ENCODE results near the gene ANKRD39. TPM values are rescaled to one million over a fixed set of nuclear protein-coding genes. Genes with fewer than 3 reads are reported as not detected.

Gene ANKRD39
- total and polyA plus RNA-seq, 2 of the 4 experiments (the other 2 are of a cell fraction): 12.5 to 17.0 TPM

DNA sequence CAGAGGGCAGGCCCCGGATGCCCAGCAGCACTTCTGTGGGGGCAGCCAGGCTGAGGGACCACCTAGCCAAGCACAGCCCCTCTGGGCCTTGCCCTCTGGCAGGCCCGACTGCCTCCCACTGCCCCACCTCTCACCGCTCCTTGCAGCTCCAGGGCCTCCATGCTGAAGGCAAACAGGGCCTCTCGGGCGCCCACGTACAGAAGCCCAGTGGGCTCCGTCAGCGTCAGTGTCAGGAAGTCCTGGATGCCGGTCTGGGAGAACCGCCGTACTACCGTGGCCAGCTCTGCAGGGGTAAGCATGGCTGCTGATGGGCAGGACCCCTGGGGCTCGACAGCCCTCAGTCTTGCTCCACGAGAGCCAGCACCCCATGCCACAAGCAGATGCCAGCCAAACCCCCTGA lies 8.3 kb upstream of the ANKRD39 start:
- H3K4ac ChIP-seq (ENCODE audit: low read depth, low read length): no peak overlapping the region
- H3K23ac ChIP-seq (ENCODE audit: low read depth, low read length): no peak overlapping the region
- in situ Hi-C loops (cut with MboI; ENCODE audit: low sequenced_read_pairs): loop anchor here (25.0 kb wide), 1 partner anchor 246 kb away; the partner anchor contains the start of gene ANKRD36
- H4K8ac ChIP-seq (ENCODE audit: low read depth in 2 of 2, low read length in 2 of 2): no peak overlapping the region
- H2AK5ac ChIP-seq (ENCODE audit: low read depth, low read length): no peak overlapping the region
- DNase-seq (no peak), ATAC-seq (ENCODE audit: low read depth) (no peak)
- peak overlapping the region; percentile 14 for H2AFZ ChIP-seq (replicated peaks; ENCODE audit: low read length, poor library complexity)
- H3K14ac ChIP-seq (replicated peaks; ENCODE audit: low read depth, low read length): no peak overlapping the region
- CTCF ChIA-PET: interaction anchor here (3.6 kb wide), 1 partner anchor 8 kb away, joined by 20 read pairs; the partner anchor contains the start of gene ANKRD39
- intact Hi-C loops (cut with micrococcal nuclease): no loop called here
- no peaks in the 10 kb centered on the region for H3K9me3 ChIP-seq (ENCODE audit: control insufficient read depth, insufficient read depth, low read length)
- no peak overlapping the region for H2BK20ac ChIP-seq (ENCODE audit: low read depth, low read length)
- no peak overlapping the region for H3K4me2 ChIP-seq (ENCODE audit: low read depth, low read length)
- peaks cover 39% of the 10 kb centered on the region for H4K20me1 ChIP-seq (ENCODE audit: insufficient read depth, low read length)
- H3K27ac ChIP-seq (ENCODE audit: insufficient read depth, low read length): no peak overlapping the region
- peaks cover 55% of the 10 kb centered on the region for H3K36me3 ChIP-seq (ENCODE audit: control insufficient read depth, insufficient read depth, low read length)
- 93% methylated on average over 9 of the region's 14 CpGs; no CpG with 5 or more reads in 1 of the 2 experiments for WGBS, 2 experiments (ENCODE audit: extremely low coverage in 2 of 2, insufficient read length in 1 of 2)
- dilution Hi-C loops (cut with HindIII; ENCODE audit: low sequenced_read_pairs, unreplicated experiment): no loop called here
- no peak overlapping the region for H3K56ac ChIP-seq (ENCODE audit: extremely low read depth, insufficient read depth, low read length)
- BruUV-seq (replicated peaks): no TSS peak
- H3K4me3 ChIP-seq (ENCODE audit: insufficient read depth, low read depth, low read length): no peak overlapping the region
- H2BK120ac ChIP-seq (ENCODE audit: low read depth, low read length): no peak overlapping the region
- H4K91ac ChIP-seq (ENCODE audit: insufficient read depth, low read depth, low read length): no peak overlapping the region
- H3K9ac ChIP-seq (ENCODE audit: low read depth, low read length): no peak overlapping the region
- no peak overlapping the region for H2AK9ac ChIP-seq (replicated peaks; ENCODE audit: low read depth, low read length, poor library complexity)
- no peak overlapping the region for H4K5ac ChIP-seq (ENCODE audit: low read depth, low read length)
- H3K79me1 ChIP-seq (ENCODE audit: low read depth in 1 of 2, low read length in 2 of 2): peaks cover 5 to 50% of the 10 kb centered on the region in 2 experiments
- POLR2A ChIA-PET (ENCODE audit: unreplicated experiment): no interaction called here
- H2BK5ac ChIP-seq (ENCODE audit: low read depth, low read length, poor library complexity, severe bottlenecking): no peak overlapping the region
- no peaks in the 10 kb centered on the region for H3K27me3 ChIP-seq (ENCODE audit: control insufficient read depth, insufficient read depth, low read length)
- no peak overlapping the region for H2BK15ac ChIP-seq (ENCODE audit: low read depth, low read length)
- H3K18ac ChIP-seq (ENCODE audit: low read depth, low read length): no peak overlapping the region
- H3K9me1 ChIP-seq (ENCODE audit: insufficient read depth, low read length): no peaks in the 10 kb centered on the region
- peaks cover 7% of the 10 kb centered on the region; the same call in 1 of the 2 replicates for H3K4me1 ChIP-seq (ENCODE audit: control insufficient read depth, insufficient read depth, low read length)
- TF ChIP-seq, protein P1, sequence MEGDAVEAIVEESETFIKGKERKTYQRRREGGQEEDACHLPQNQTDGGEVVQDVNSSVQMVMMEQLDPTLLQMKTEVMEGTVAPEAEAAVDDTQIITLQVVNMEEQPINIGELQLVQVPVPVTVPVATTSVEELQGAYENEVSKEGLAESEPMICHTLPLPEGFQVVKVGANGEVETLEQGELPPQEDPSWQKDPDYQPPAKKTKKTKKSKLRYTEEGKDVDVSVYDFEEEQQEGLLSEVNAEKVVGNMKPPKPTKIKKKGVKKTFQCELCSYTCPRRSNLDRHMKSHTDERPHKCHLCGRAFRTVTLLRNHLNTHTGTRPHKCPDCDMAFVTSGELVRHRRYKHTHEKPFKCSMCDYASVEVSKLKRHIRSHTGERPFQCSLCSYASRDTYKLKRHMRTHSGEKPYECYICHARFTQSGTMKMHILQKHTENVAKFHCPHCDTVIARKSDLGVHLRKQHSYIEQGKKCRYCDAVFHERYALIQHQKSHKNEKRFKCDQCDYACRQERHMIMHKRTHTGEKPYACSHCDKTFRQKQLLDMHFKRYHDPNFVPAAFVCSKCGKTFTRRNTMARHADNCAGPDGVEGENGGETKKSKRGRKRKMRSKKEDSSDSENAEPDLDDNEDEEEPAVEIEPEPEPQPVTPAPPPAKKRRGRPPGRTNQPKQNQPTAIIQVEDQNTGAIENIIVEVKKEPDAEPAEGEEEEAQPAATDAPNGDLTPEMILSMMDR (conservative IDR thresholded peaks at IDR 0.05; ENCODE audit: low read depth, low read length): no peak

Data from IMR-90 (cell line).